HCT116 (cell line): ENCODE measurements around the gene PLGRKT. TPM values are rescaled to one million over a fixed set of nuclear protein-coding genes. Genes with fewer than 3 reads are reported as not detected.
"Not testable (repeated sequence)": the region's sequence is repeated elsewhere in the genome, so short reads cannot be mapped to it uniquely, and the experiment has no call there.

Source experiments
- ATAC-seq: fragments of 200-7000 bp; cut with Tn5 transposase; 2 replicates; pipeline ENCODE4 v1.9.1; 2020; ENCODE audit warnings: mild to moderate bottlenecking, moderate library complexity
- BruUV-seq: library from RNA; stranded (reverse); fragments of 400-500 nt; replicated peaks from 2 replicates; lab custom pipeline; 2021; lab: Mats Ljungman, UMichigan
- CTCF ChIA-PET: fragments of 300-600 bp; sonication (Branson Sonifier 250); formaldehyde crosslinking; loops from one replicate; lab custom pipeline; 2021; ENCODE audit warnings: antibody characterized with exemption; lab: Charles Lee
- POLR2A ChIA-PET: fragments of 300-600, 350-600 bp; sonication (Branson Sonifier 250); formaldehyde crosslinking; loops from one replicate; lab custom pipeline; 2021; ENCODE audit warnings: antibody characterized with exemption; lab: Charles Lee
- RAD21 ChIA-PET, 2 experiments: fragments of 300-600 bp; sonication (Branson Sonifier 250); formaldehyde crosslinking; loops; one replicate each; lab custom pipeline; 2023; ENCODE audit warnings: low total read pairs in 2 of 2; ENCODE audit not compliant: uncharacterized antibody in 2 of 2, unreplicated experiment in 2 of 2, low non-redundant PET in 1 of 2; lab: Charles Lee
- DNase-seq: peaks from one replicate; pipeline ENCODE4 v3.0.0-alpha.2; 2010; ENCODE audit warnings: low read depth, low spot score
- H2AFZ ChIP-seq: fragments of 200-600 bp; shearing (Covaris generic), sonication (generic); 2 replicates; pipeline ENCODE4 v1.6.1; 2017; ENCODE audit warnings: low read depth, mixed run types, mixed read lengths, antibody characterized with exemption, low read length; ENCODE audit not compliant: poor library complexity, severe bottlenecking
- H3K27ac ChIP-seq: 2 replicates; pipeline ENCODE4 v1.5.1; 2012; ENCODE audit warnings: low read depth, low read length
- H3K27me3 ChIP-seq: fragments of 200-600 bp; sonication (generic); 2 replicates; pipeline ENCODE4 v1.6.1; 2016; ENCODE audit warnings: mixed run types, low read length, mixed read lengths; ENCODE audit not compliant: insufficient read depth
- H3K36me3 ChIP-seq, 2 experiments: fragments of 200-500 bp in 1 of 2; fragments of 200-600 bp in 1 of 2; sonication (Bioruptor generic) in 1 of 2; sonication (generic) in 1 of 2; 2 replicates each; pipeline versions ENCODE4 v1.5.1 to v1.6.1; 2014 to 2016; ENCODE audit warnings: low read length in 2 of 2, inconsistent platforms in 1 of 2, mixed read lengths in 1 of 2, mixed run types in 1 of 2; ENCODE audit not compliant: insufficient read depth in 2 of 2, control insufficient read depth in 1 of 2
- H3K4me1 ChIP-seq, 2 experiments: fragments of 200-600 bp in 1 of 2; sonication (generic) in 1 of 2; 2 replicates each; pipeline versions ENCODE4 v1.5.1 to v1.6.1; 2012 to 2017; ENCODE audit warnings: low read length in 2 of 2, inconsistent platforms in 1 of 2, mild to moderate bottlenecking in 1 of 2, mixed read lengths in 1 of 2, mixed run types in 1 of 2, moderate library complexity in 1 of 2; ENCODE audit not compliant: insufficient read depth in 2 of 2, control insufficient read depth in 1 of 2
- H3K4me2 ChIP-seq: fragments of 200-600 bp; sonication (generic); 2 replicates; pipeline ENCODE4 v1.6.1; 2017; ENCODE audit warnings: mixed run types, low read length, mixed read lengths
- H3K4me3 ChIP-seq, 2 experiments: fragments of 200-600 bp in 1 of 2; sonication (generic) in 1 of 2; replicated peaks in 1 of 2; 2 replicates each; pipeline ENCODE4 v1.5.1; 2011 to 2016; ENCODE audit warnings: low read length in 2 of 2, control low read depth in 1 of 2, low read depth in 1 of 2, mild to moderate bottlenecking in 1 of 2, mixed read lengths in 1 of 2, mixed run types in 1 of 2
- H3K79me2 ChIP-seq: fragments of 200-600 bp; sonication (generic); 2 replicates; pipeline ENCODE4 v1.6.1; 2017; ENCODE audit warnings: mild to moderate bottlenecking, mixed run types, low read length, moderate library complexity, mixed read lengths; ENCODE audit not compliant: insufficient read depth
- H3K9ac ChIP-seq: fragments of 200-600 bp; sonication (generic); 2 replicates; pipeline ENCODE4 v1.6.1; 2016; ENCODE audit warnings: low read length, mixed read lengths
- H3K9me2 ChIP-seq: fragments of 200-600 bp; sonication (generic), shearing (Covaris generic); 2 replicates; pipeline ENCODE4 v1.6.1; 2017; ENCODE audit warnings: mixed run types, mild to moderate bottlenecking, moderate library complexity; ENCODE audit not compliant: insufficient read depth
- H3K9me3 ChIP-seq, 2 experiments: fragments of 200-500 bp in 1 of 2; fragments of 200-600 bp in 1 of 2; sonication (Bioruptor generic) in 1 of 2; sonication (generic) in 1 of 2; 2 replicates each; pipeline ENCODE4 v1.6.1; 2014 to 2017; ENCODE audit warnings: low read length in 2 of 2, mixed read lengths in 2 of 2, inconsistent platforms in 1 of 2, low read depth in 1 of 2, mild to moderate bottlenecking in 1 of 2, mixed run types in 1 of 2, moderate library complexity in 1 of 2; ENCODE audit not compliant: control insufficient read depth in 1 of 2, insufficient read depth in 1 of 2
- H4K20me1 ChIP-seq: fragments of 200-600 bp; sonication (generic), shearing (Covaris generic); 2 replicates; pipeline ENCODE4 v1.6.1; 2017; ENCODE audit warnings: mixed run types, mild to moderate bottlenecking, moderate library complexity; ENCODE audit not compliant: insufficient read depth
- CBX3 ChIP-seq: IDR thresholded peaks from 2 replicates; pipeline ENCODE4 v1.6.1; 2012; ENCODE audit warnings: low read depth
- CEBPB ChIP-seq: IDR thresholded peaks from 2 replicates; pipeline ENCODE4 v1.6.1; 2012; ENCODE audit warnings: low read depth
- EGR1 ChIP-seq: IDR thresholded peaks from 2 replicates; pipeline ENCODE4 v1.6.1; 2012; ENCODE audit warnings: low read depth
- ELF1 ChIP-seq: IDR thresholded peaks from 2 replicates; pipeline ENCODE4 v1.6.1; 2012; ENCODE audit warnings: low read depth, borderline replicate concordance
- EZH2 ChIP-seq: fragments of 200-600 bp; sonication (generic); IDR thresholded peaks from 2 replicates; pipeline ENCODE4 v1.6.1; 2017; ENCODE audit warnings: antibody characterized with exemption, mixed run types
- EZH2phosphoT487 ChIP-seq: fragments of 200-600 bp; IDR thresholded peaks from 2 replicates; pipeline ENCODE4 v1.6.1; 2018; ENCODE audit warnings: antibody characterized with exemption, borderline replicate concordance
- FOSL1 ChIP-seq: IDR thresholded peaks from 2 replicates; pipeline ENCODE4 v1.6.1; 2012; ENCODE audit warnings: low read depth
- JUND ChIP-seq: IDR thresholded peaks from 2 replicates; pipeline ENCODE4 v1.6.1; 2012
- MAX ChIP-seq: IDR thresholded peaks from 2 replicates; pipeline ENCODE4 v1.6.1; 2012
- POLR2AphosphoS5 ChIP-seq: IDR thresholded peaks from 2 replicates; pipeline ENCODE4 v1.6.1; 2011; ENCODE audit warnings: mild to moderate bottlenecking, low read depth, low read length, moderate library complexity
- RAD21 ChIP-seq: IDR thresholded peaks from 2 replicates; pipeline ENCODE4 v1.6.1; 2012; ENCODE audit warnings: low read depth, mild to moderate bottlenecking
- REST ChIP-seq: IDR thresholded peaks from 2 replicates; pipeline ENCODE4 v1.6.1; 2012; ENCODE audit warnings: low read depth
- TCF7L2 ChIP-seq: IDR thresholded peaks from 2 replicates; pipeline ENCODE4 v1.7.0; 2011; ENCODE audit warnings: borderline replicate concordance, inconsistent platforms; ENCODE audit not compliant: insufficient read depth, insufficient read length; ENCODE audit errors: extremely low read depth
- ZNF274 ChIP-seq: fragments of 200-500 bp; sonication (Bioruptor generic); IDR thresholded peaks from 2 replicates; pipeline ENCODE4 v1.6.1; 2014; ENCODE audit warnings: mild to moderate bottlenecking, low read depth, low read length, inconsistent platforms
- intact Hi-C: fragments of 100-400 bp; cut with micrococcal nuclease; formaldehyde crosslinking; loops from 2 replicates; pipeline ENCODE4 v1.10.0; 2022
- total RNA-seq: library from RNA; stranded (reverse); gene quantifications from one replicate; pipeline ENCODE4 v1.2.1, GENCODE V29; 2021; ENCODE audit not compliant: unreplicated experiment
- TF ChIP-seq, protein P1 (sequence below): IDR thresholded peaks from 2 replicates; pipeline ENCODE4 v1.6.1; 2011; ENCODE audit warnings: mild to moderate bottlenecking, low read length, moderate library complexity; ENCODE audit not compliant: insufficient replicate concordance; ENCODE audit errors: extremely low read depth

Gene PLGRKT
- total RNA-seq, 1 experiment from 2014 or later: 23.8 TPM

- DNase-seq, H4K20me1 ChIP-seq, ATAC-seq, H3K4me1 ChIP-seq, H3K27me3 ChIP-seq, intact Hi-C loops, H3K79me2 ChIP-seq, H3K4me3 ChIP-seq, H3K9ac ChIP-seq, H2AFZ ChIP-seq, CTCF ChIA-PET, H3K9me3 ChIP-seq, RAD21 ChIA-PET, H3K9me2 ChIP-seq, H3K27ac ChIP-seq, H3K36me3 ChIP-seq, BruUV-seq, H3K4me2 ChIP-seq, POLR2A ChIA-PET: not testable (repeated sequence)
Observed at GRCh38 chr9:5316406-5316805, 121.3 kb downstream of the PLGRKT start.

GRCh38 chr9:5315187-5315923 lies 122.4 kb downstream of the PLGRKT start:
- ChIA-PET RAD21 (interaction anchor here in 1 of 2 experiments (0.7 kb wide), 1 partner anchor 129 kb away, joined by 3 read pairs; no protein-coding TSS in a partner anchor), POLR2A (no interaction called here), CTCF (no interaction called here)
- Histone ChIP-seq H3K4me1 (no peaks in the 10 kb centered on the region), H3K36me3 (no peaks in the 10 kb centered on the region), H3K9me2 (no peaks in the 10 kb centered on the region), H3K9me3 (no peaks in the 10 kb centered on the region), H3K9ac (no peak overlapping the region), H3K27me3 (no peaks in the 10 kb centered on the region), H4K20me1 (no peaks in the 10 kb centered on the region), H2AFZ (no peak overlapping the region), H3K27ac (no peak overlapping the region), H3K4me3 (no peak overlapping the region), H3K79me2 (no peaks in the 10 kb centered on the region), H3K4me2 (no peak overlapping the region)
- DNase-seq (no peak), ATAC-seq (no peak)
- no TSS peak for BruUV-seq
- intact Hi-C loops: no loop called here
- no peak for TF ChIP-seq MAX
- no peak for TF ChIP-seq CBX3
- TF ChIP-seq EGR1: no peak
- no peak for TF ChIP-seq EZH2
- no peak for TF ChIP-seq EZH2phosphoT487
- TF ChIP-seq ELF1: no peak
- no peak for TF ChIP-seq POLR2AphosphoS5
- no peak for TF ChIP-seq ZNF274
- TF ChIP-seq, protein P1, sequence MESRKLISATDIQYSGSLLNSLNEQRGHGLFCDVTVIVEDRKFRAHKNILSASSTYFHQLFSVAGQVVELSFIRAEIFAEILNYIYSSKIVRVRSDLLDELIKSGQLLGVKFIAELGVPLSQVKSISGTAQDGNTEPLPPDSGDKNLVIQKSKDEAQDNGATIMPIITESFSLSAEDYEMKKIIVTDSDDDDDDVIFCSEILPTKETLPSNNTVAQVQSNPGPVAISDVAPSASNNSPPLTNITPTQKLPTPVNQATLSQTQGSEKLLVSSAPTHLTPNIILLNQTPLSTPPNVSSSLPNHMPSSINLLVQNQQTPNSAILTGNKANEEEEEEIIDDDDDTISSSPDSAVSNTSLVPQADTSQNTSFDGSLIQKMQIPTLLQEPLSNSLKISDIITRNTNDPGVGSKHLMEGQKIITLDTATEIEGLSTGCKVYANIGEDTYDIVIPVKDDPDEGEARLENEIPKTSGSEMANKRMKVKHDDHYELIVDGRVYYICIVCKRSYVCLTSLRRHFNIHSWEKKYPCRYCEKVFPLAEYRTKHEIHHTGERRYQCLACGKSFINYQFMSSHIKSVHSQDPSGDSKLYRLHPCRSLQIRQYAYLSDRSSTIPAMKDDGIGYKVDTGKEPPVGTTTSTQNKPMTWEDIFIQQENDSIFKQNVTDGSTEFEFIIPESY: no peak
- TF ChIP-seq TCF7L2: no peak
- TF ChIP-seq JUND: no peak
- TF ChIP-seq FOSL1: no peak
- no peak for TF ChIP-seq CEBPB
- TF ChIP-seq RAD21: no peak
- no peak for TF ChIP-seq REST
